Naive thymus-derived CD4-positive, alpha-beta T cell (primary cell): ENCODE results near the gene GPR4. TPM values are rescaled to one million over a fixed set of nuclear protein-coding genes. Genes with fewer than 3 reads are reported as not detected.
"Not testable (repeated sequence)": the region's sequence is repeated elsewhere in the genome, so short reads cannot be mapped to it uniquely, and the experiment has no call there.

Experiments used
- ATAC-seq: fragments of 150-1000 bp; cut with Tn5 transposase; 2 replicates; pipeline ENCODE4 v1.10.0; 2021; ENCODE audit warnings: mild to moderate bottlenecking, moderate library complexity
- CTCF ChIA-PET: fragments of 350-600 bp; sonication (Branson Sonifier 250); formaldehyde crosslinking; loops from one replicate; lab custom pipeline; 2021; ENCODE audit warnings: antibody characterized with exemption; lab: Charles Lee
- POLR2A ChIA-PET: fragments of 350-600 bp; sonication (Branson Sonifier 250); formaldehyde crosslinking; loops from one replicate; lab custom pipeline; 2021; ENCODE audit warnings: antibody characterized with exemption, inconsistent platforms; lab: Charles Lee
- DNase-seq, 9 donors: peaks; one replicate each; pipeline versions ENCODE4 v3.0.0 to v3.0.0-alpha.2; 2020 to 2022; ENCODE audit warnings: mixed read lengths in 1 of 9
- H3K27ac ChIP-seq: one replicate; pipeline ENCODE4 v1.7.0; 2013; ENCODE audit warnings: mild to moderate bottlenecking, low read depth, low read length, moderate library complexity
- H3K27me3 ChIP-seq, 2 donors: one replicate each; pipeline ENCODE4 v1.7.0; 2013; ENCODE audit warnings: low read length in 2 of 2, mild to moderate bottlenecking in 2 of 2, moderate library complexity in 2 of 2; ENCODE audit not compliant: control insufficient read depth in 2 of 2, insufficient read depth in 2 of 2
- H3K36me3 ChIP-seq, 3 experiments: 1 replicate in 2 of 3; 2 replicates in 1 of 3; pipeline ENCODE4 v1.7.0; 2013; ENCODE audit warnings: low read length in 3 of 3, mild to moderate bottlenecking in 3 of 3, moderate library complexity in 1 of 3; ENCODE audit not compliant: insufficient read depth in 3 of 3, control insufficient read depth in 2 of 3
- H3K4me1 ChIP-seq, 2 donors: one replicate each; pipeline ENCODE4 v1.7.0; 2013; ENCODE audit warnings: low read length in 2 of 2, mild to moderate bottlenecking in 2 of 2, moderate library complexity in 1 of 2; ENCODE audit not compliant: control insufficient read depth in 2 of 2, insufficient read depth in 2 of 2
- H3K4me3 ChIP-seq: 2 replicates; pipeline ENCODE4 v1.7.0; 2013; ENCODE audit warnings: mild to moderate bottlenecking, low read length
- H3K9me3 ChIP-seq, 3 experiments: 1 replicate in 2 of 3; 2 replicates in 1 of 3; pipeline ENCODE4 v1.7.0; 2013; ENCODE audit warnings: low read length in 3 of 3; ENCODE audit not compliant: control insufficient read depth in 2 of 3
- H3K27ac Mint-ChIP-seq, 9 donors: one replicate each; pipeline ENCODE4 v1.8.0; 2020 to 2022; ENCODE audit warnings: mixed read lengths in 9 of 9, mild to moderate bottlenecking in 8 of 9, moderate library complexity in 5 of 9, inconsistent platforms in 2 of 9
- H3K27me3 Mint-ChIP-seq, 5 donors: one replicate each; pipeline ENCODE4 v1.8.0; 2021 to 2022; ENCODE audit warnings: mixed read lengths in 5 of 5, mild to moderate bottlenecking in 1 of 5
- H3K36me3 Mint-ChIP-seq, 5 donors: one replicate each; pipeline ENCODE4 v1.8.0; 2020 to 2022; ENCODE audit warnings: mixed read lengths in 5 of 5, mild to moderate bottlenecking in 3 of 5, inconsistent platforms in 1 of 5
- H3K4me1 Mint-ChIP-seq, 7 donors: one replicate each; pipeline ENCODE4 v1.8.0; 2020 to 2022; ENCODE audit warnings: mixed read lengths in 7 of 7, mild to moderate bottlenecking in 3 of 7, inconsistent platforms in 1 of 7
- H3K4me3 Mint-ChIP-seq, 10 donors: one replicate each; pipeline ENCODE4 v1.8.0; 2020 to 2022; ENCODE audit warnings: mild to moderate bottlenecking in 10 of 10, mixed read lengths in 10 of 10, moderate library complexity in 6 of 10, inconsistent platforms in 2 of 10
- H3K9me3 Mint-ChIP-seq, 11 donors: one replicate each; pipeline ENCODE4 v1.8.0; 2020 to 2022; ENCODE audit warnings: mixed read lengths in 11 of 11, mild to moderate bottlenecking in 4 of 11, inconsistent platforms in 1 of 11, moderate library complexity in 1 of 11
- intact Hi-C, 2 donors: fragments of 100-400 bp; cut with micrococcal nuclease; formaldehyde crosslinking; loops; one replicate each; pipeline ENCODE4 v1.15.1; 2023
- polyA plus RNA-seq, 2 donors: library from polyadenylated mRNA; unstranded; fragments of 300-500 nt; fragmentation: Illumina TruSeq; gene quantifications; one replicate each; pipeline ENCODE4 v1.2.3, GENCODE V29; 2021
- total RNA-seq, 6 experiments: library from RNA in 5 of 6; stranded (reverse) in 5 of 6; gene quantifications; 1 replicate in 5 of 6; 2 replicates in 1 of 6; pipeline ENCODE4 v1.2.3 and lab custom pipeline; 2021 to 2026

GPR4 gene
- total and polyA plus RNA-seq, 7 experiments from 2014 or later: not detected

- Histone ChIP-seq H3K4me1 (no peaks in the 10 kb centered on the region), H3K9me3 (no peaks in the 10 kb centered on the region), H3K27me3 (no peaks in the 10 kb centered on the region), H3K4me3 (no peak overlapping the region), H3K27ac (no peak overlapping the region), H3K36me3 (peaks cover 0 to 43% (median 0%) of the 10 kb centered on the region in 3 experiments)
- ChIA-PET CTCF (interaction anchor here (1.6 kb wide), 1 partner anchor 10 kb away, joined by 9 read pairs; no protein-coding TSS in a partner anchor), POLR2A (interaction anchor here (1.8 kb wide), 1 partner anchor 45 kb away, joined by 3 read pairs; the partner anchor contains the start of gene OPA3)
- Mint-ChIP-seq H3K27ac (no peak overlapping the region), H3K9me3 (no peaks in the 10 kb centered on the region), H3K27me3 (no peaks in the 10 kb centered on the region), H3K4me1 (peaks cover 0 to 13% (median 0%) of the 10 kb centered on the region in 7 donors), H3K4me3 (no peak overlapping the region), H3K36me3 (peaks cover 0 to 20% (median 0%) of the 10 kb centered on the region in 5 donors)
- intact Hi-C loops: no loop called here
- ATAC-seq (no peak), DNase-seq (no peak)
These were observed 28.5 kb upstream of the GPR4 start for GRCh38 chr19:45630463-45630862.

GRCh38 chr19:45629704-45630103 lies 27.7 kb upstream of the GPR4 start:
- no peaks in the 10 kb centered on the region for H3K27me3 ChIP-seq
- H3K27me3 Mint-ChIP-seq: no peaks in the 10 kb centered on the region
- H3K4me1 Mint-ChIP-seq: peaks cover 0 to 14% (median 0%) of the 10 kb centered on the region in 7 donors
- H3K4me3 ChIP-seq: no peak overlapping the region
- DNase-seq (no peak), ATAC-seq (no peak)
- peaks cover 0 to 49% (median 0%) of the 10 kb centered on the region in 3 experiments for H3K36me3 ChIP-seq
- H3K27ac ChIP-seq: no peak overlapping the region
- intact Hi-C loops: no loop called here
- no peaks in the 10 kb centered on the region for H3K9me3 Mint-ChIP-seq
- peaks cover 0 to 24% (median 0%) of the 10 kb centered on the region in 5 donors for H3K36me3 Mint-ChIP-seq
- POLR2A ChIA-PET: no interaction called here
- no peak overlapping the region for H3K4me3 Mint-ChIP-seq
- H3K9me3 ChIP-seq: no peaks in the 10 kb centered on the region
- H3K4me1 ChIP-seq: no peaks in the 10 kb centered on the region
- CTCF ChIA-PET: no interaction called here
- no peak overlapping the region for H3K27ac Mint-ChIP-seq

GRCh38 chr19:45628219-45628618 lies 26.2 kb upstream of the GPR4 start:
- H3K27me3 ChIP-seq, H3K27ac Mint-ChIP-seq, POLR2A ChIA-PET, H3K4me1 ChIP-seq, H3K27me3 Mint-ChIP-seq, H3K9me3 Mint-ChIP-seq, ATAC-seq, intact Hi-C loops, H3K27ac ChIP-seq, H3K4me3 Mint-ChIP-seq, CTCF ChIA-PET, H3K9me3 ChIP-seq, DNase-seq, H3K4me3 ChIP-seq: not testable (repeated sequence)
- Mint-ChIP-seq H3K36me3 (peaks cover 7 to 34% (median 8%) of the 10 kb centered on the region in 5 donors), H3K4me1 (peaks cover 0 to 14% (median 0%) of the 10 kb centered on the region in 7 donors)
- peaks cover 0 to 60% (median 0%) of the 10 kb centered on the region in 3 experiments for H3K36me3 ChIP-seq

- Histone ChIP-seq H3K4me3 (no peak overlapping the region), H3K27me3 (no peaks in the 10 kb centered on the region), H3K9me3 (no peaks in the 10 kb centered on the region), H3K27ac (no peak overlapping the region), H3K4me1 (no peaks in the 10 kb centered on the region), H3K36me3 (peaks cover 0 to 78% (median 0%) of the 10 kb centered on the region in 3 experiments)
- intact Hi-C loops: no loop called here
- H3K27me3 Mint-ChIP-seq: no peaks in the 10 kb centered on the region
- no peak overlapping the region for H3K4me3 Mint-ChIP-seq
- no peak for ATAC-seq
- no peak for DNase-seq
- CTCF ChIA-PET: no interaction called here
- H3K27ac Mint-ChIP-seq: no peak overlapping the region
- peaks cover 13 to 38% (median 15%) of the 10 kb centered on the region in 5 donors for H3K36me3 Mint-ChIP-seq
- POLR2A ChIA-PET: no interaction called here
- H3K4me1 Mint-ChIP-seq: peaks cover 0 to 4% (median 0%) of the 10 kb centered on the region in 7 donors
- H3K9me3 Mint-ChIP-seq: no peaks in the 10 kb centered on the region
These were observed 22.0 kb upstream of the GPR4 start for GRCh38 chr19:45623984-45624383.

GRCh38 chr19:45621976-45622503 lies 20.0 kb upstream of the GPR4 start:
- no peaks in the 10 kb centered on the region for H3K27me3 Mint-ChIP-seq
- H3K4me3 Mint-ChIP-seq: no peak overlapping the region
- intact Hi-C loops: no loop called here
- no peak for DNase-seq
- peaks cover 13 to 33% (median 15%) of the 10 kb centered on the region in 5 donors for H3K36me3 Mint-ChIP-seq
- Histone ChIP-seq H3K27ac (no peak overlapping the region), H3K4me3 (no peak overlapping the region), H3K36me3 (peaks cover 0 to 76% (median 0%) of the 10 kb centered on the region in 3 experiments), H3K27me3 (no peaks in the 10 kb centered on the region), H3K4me1 (no peaks in the 10 kb centered on the region), H3K9me3 (no peaks in the 10 kb centered on the region)
- POLR2A ChIA-PET: no interaction called here
- CTCF ChIA-PET: no interaction called here
- H3K9me3 Mint-ChIP-seq: no peaks in the 10 kb centered on the region
- peaks cover 0 to 4% (median 0%) of the 10 kb centered on the region in 7 donors for H3K4me1 Mint-ChIP-seq
- no peak for ATAC-seq
- no peak overlapping the region for H3K27ac Mint-ChIP-seq

- Histone ChIP-seq H3K4me1 (no peaks in the 10 kb centered on the region), H3K4me3 (no peak overlapping the region), H3K27me3 (no peaks in the 10 kb centered on the region), H3K36me3 (peaks cover 0 to 78% (median 0%) of the 10 kb centered on the region in 3 experiments), H3K9me3 (no peaks in the 10 kb centered on the region), H3K27ac (no peak overlapping the region)
- no peak for DNase-seq
- CTCF ChIA-PET: no interaction called here
- ATAC-seq: no peak
- Mint-ChIP-seq H3K27me3 (no peaks in the 10 kb centered on the region), H3K36me3 (peaks cover 13 to 38% (median 15%) of the 10 kb centered on the region in 5 donors), H3K9me3 (no peaks in the 10 kb centered on the region), H3K4me1 (peaks cover 0 to 4% (median 0%) of the 10 kb centered on the region in 7 donors), H3K27ac (no peak overlapping the region), H3K4me3 (no peak overlapping the region)
- intact Hi-C loops: no loop called here
- POLR2A ChIA-PET: no interaction called here
These were observed 19.4 kb upstream of the GPR4 start for GRCh38 chr19:45621389-45621788.

GRCh38 chr19:45616704-45617017 lies 14.6 kb upstream of the GPR4 start:
- Mint-ChIP-seq H3K9me3 (no peaks in the 10 kb centered on the region), H3K27me3 (no peaks in the 10 kb centered on the region), H3K4me3 (no peak overlapping the region), H3K27ac (no peak overlapping the region), H3K36me3 (peaks cover 1 to 40% (median 17%) of the 10 kb centered on the region in 5 donors), H3K4me1 (peaks cover 0 to 19% (median 0%) of the 10 kb centered on the region in 7 donors)
- intact Hi-C loops: loop anchor here in 1 of 2 donors (2.0 kb wide), 1 partner anchor 24 kb away; no protein-coding TSS in a partner anchor
- DNase-seq (no peak), ATAC-seq (no peak)
- no peak overlapping the region for H3K27ac ChIP-seq
- no peak overlapping the region for H3K4me3 ChIP-seq
- no peaks in the 10 kb centered on the region for H3K9me3 ChIP-seq
- H3K4me1 ChIP-seq: no peaks in the 10 kb centered on the region
- CTCF ChIA-PET: interaction anchor here (1.4 kb wide), 1 partner anchor 25 kb away, joined by 6 read pairs; no protein-coding TSS in a partner anchor
- POLR2A ChIA-PET: no interaction called here
- no peaks in the 10 kb centered on the region for H3K27me3 ChIP-seq
- peaks cover 6 to 87% (median 8%) of the 10 kb centered on the region in 3 experiments for H3K36me3 ChIP-seq
